H1 (cell line): ENCODE measurements around the gene DAND5. TPM values are rescaled to one million over a fixed set of nuclear protein-coding genes. Genes with fewer than 3 reads are reported as not detected.

Experiments
- HDAC2 ChIP-seq, 2 experiments: fragments of 300-600 bp in 1 of 2; sonication (generic) in 1 of 2; IDR thresholded peaks; 2 replicates each; pipeline ENCODE4 v1.6.1; 2011 to 2012; ENCODE audit warnings: low read depth in 2 of 2, low read length in 2 of 2, mild to moderate bottlenecking in 2 of 2, moderate library complexity in 2 of 2, borderline replicate concordance in 1 of 2, inconsistent platforms in 1 of 2
- KDM4A ChIP-seq: IDR thresholded peaks from one replicate; pipeline ENCODE4 v1.7.1; 2012; ENCODE audit warnings: low read depth, mild to moderate bottlenecking, moderate library complexity, low read length, inconsistent platforms; ENCODE audit not compliant: severe bottlenecking
- polyA plus RNA-seq, 7 experiments: library from polyadenylated mRNA; depleted of rRNA in 3 of 7; stranded (reverse) in 5 of 7; unstranded in 2 of 7; fragments of >200 nt in 5 of 7; fragments of 200-250 nt in 2 of 7; gene quantifications; 1 replicate in 5 of 7; 2 replicates in 1 of 7; 4 replicates in 1 of 7; pipeline versions ENCODE4 v1.2.1 to v1.2.3, GENCODE V29; 2011 to 2013; ENCODE audit warnings: missing spikeins in 2 of 7, mixed read lengths in 2 of 7
- total RNA-seq: library from RNA; stranded (reverse); fragmentation: NEBNext Ultra II Directional; extraction: Animal tissue kit (Norgen Biotek cat#: 25700); gene quantifications from 2 replicates; pipeline ENCODE4 v1.2.1, GENCODE V29; 2021
- TF ChIP-seq, protein P1 (sequence below): IDR thresholded peaks from 2 replicates; pipeline ENCODE4 v1.6.1; 2011; ENCODE audit warnings: low read depth, mild to moderate bottlenecking, low read length; ENCODE audit not compliant: insufficient read depth

DAND5 gene
- total and polyA plus RNA-seq, 2 of the 8 experiments (the other 6 are each of a cell fraction or from before 2014, with no cell fraction given), result 0.14 to 0.17 TPM

DNA sequence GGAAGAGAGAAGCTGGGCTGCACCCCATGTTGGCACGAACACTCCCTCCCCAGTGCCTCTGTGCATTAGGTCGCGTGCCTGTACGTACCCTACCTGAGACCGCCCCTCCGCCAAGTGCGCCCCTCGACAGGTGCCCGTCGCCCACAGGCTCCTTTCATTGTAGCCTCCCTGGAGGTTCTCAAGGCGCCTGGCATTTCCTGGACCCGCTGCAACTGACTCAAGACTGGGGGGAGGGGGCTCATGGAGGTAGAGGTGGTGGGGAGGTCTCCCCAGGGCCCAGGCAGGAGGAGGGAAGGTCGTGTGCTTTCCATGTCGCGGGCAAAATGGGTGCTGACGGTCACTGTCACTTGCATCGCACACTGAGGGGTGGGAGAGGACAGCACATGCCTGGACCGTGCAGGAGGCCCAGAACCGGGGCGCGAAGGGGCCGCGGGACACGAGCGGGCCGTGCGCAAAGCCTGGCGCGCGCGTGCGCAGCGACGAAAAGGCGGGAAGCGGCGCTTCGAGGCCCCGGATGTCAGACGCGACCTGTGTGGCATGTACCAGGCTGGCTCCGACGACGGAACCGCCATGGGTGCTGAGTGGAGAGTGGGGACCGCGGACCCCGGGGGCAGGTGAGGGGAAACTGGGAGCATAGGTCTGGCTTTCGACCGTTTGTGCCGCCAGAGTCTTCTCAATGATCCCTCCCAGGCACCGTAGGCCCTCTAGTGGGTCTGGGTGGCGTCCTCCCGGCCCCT, 42.4 kb downstream of the DAND5 start (continued):
- TF ChIP-seq, protein P1, sequence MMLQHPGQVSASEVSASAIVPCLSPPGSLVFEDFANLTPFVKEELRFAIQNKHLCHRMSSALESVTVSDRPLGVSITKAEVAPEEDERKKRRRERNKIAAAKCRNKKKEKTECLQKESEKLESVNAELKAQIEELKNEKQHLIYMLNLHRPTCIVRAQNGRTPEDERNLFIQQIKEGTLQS, result no peak
- peak in 1 of 2 experiments; percentile 74; a peak in 1 of 4 replicates for TF ChIP-seq HDAC2 (IDR thresholded peaks at IDR 0.05; ENCODE audit: borderline replicate concordance in 1 of 2, low read depth in 2 of 2, low read length in 2 of 2)
- TF ChIP-seq KDM4A, result peak; percentile 64
